Left hindlimb (tissue), 1 donor: ENCODE measurements around the gene AQP6.
A peak's percentile ranks its signal among the peaks of the same experiment; 100 is the strongest.

Experiments
- DNase-seq: peaks from one replicate; pipeline ENCODE4 v3.0.0-alpha.2; 2018

AQP6 gene

DNA sequence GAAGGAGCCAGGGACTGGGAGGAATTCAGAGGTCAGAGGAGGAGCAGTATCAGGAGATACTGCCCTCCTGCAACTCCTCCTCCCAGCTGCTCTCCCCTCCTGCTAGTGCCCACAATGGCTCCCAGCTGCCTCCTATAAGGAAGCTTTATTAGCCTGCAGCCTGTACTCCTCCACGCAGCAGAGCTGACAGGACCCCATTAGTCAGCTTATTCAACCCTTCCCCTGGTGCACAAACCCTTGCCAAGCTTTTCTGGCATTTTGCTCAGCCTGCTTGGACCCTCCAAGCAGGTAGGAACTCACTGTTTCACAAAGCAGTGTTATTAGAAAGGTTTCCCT is 29.2 kb upstream of the AQP6 start:
- no peak for DNase-seq

DNA sequence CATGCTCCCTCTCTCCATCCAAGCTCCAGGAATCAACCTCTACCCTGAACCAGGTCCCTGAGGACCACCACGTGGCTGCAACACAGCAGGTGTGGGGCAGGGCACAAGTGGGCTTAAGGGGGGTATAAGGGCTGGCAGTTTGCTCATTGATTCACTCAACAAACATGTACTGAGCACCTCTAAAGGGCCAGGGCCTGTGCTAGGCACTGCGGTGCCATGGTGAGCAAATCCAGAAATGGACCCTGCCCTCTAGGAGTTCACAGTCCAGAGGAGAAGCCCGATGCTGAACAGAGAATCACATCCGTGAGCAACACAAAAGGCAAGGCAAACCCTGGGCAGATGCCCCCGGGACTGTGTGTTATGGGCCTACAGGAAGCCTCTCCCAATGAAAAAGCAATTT is 28.7 kb upstream of the AQP6 start:
- DNase-seq, result no peak

DNA sequence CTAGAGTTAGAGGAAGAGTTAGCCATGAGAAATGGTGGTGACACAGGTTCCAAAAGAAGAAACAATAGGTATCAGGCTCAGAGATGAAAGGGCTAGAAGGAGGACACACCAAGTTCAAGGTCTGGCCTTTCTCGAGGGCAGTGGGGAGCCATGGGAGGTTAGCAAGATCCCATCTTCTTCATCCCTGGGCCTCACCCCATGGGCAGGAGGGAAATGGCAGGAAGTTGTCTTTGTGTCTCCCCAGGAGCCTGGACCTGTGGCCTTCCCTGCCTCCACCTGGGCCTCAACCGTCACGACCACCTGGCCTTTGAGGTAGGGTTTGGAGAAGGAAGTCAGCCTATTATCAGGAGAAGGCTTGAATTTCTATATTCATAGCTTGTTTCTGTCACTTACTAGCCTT is 28.0 kb upstream of the AQP6 start:
- no peak for DNase-seq

DNA sequence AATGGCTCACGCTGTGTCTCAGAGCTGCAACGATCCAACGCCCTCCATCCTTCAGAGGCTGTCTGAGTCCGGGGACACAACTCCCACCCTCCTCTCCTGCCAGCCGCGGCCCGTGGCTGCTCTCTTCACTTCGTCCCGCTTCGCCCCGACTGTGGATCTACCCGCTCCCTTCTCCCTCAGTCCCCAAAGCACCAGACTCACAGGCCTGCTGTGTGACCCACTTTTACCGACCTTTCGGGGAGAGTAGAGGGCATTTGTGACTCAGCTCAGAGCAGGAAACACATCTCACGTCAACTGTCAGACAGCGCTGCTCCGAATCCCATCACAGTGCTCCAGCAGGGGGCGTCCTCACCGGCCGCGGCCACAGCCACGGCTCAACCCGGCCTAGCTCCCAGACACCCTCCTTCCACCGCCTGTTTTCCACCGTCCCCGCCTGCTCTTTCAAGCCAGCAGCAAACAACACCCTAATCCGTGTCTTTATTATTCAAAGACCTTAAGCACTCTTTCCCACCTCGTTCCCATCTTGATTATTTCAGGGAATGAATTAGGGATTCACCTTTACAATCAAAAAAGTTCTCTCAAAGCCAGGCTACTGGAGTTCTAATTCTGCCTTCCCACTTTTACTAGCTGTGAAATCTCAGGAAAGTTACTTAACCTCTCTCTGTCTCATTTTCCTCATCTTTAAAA is 27.2 kb upstream of the AQP6 start:
- peak; percentile 78 for DNase-seq

DNA sequence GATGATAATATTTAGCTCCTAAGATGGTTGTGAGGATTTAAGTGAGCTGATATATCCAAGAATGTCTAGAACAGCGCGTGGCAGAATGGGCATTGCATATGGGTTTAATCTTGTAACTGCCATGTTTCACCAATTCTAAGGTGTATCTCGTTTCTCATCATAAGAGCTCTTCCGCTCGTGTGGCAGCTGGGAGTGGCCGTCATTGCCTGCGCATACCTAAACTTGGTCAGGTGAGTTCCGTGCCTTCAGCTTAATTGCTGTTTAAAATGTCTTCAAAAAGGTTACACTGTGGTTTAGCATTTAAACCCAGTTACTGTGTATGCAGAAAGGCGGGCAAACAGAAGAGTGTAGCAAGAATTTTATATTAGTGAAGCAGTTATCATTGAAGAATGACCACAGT is 26.7 kb upstream of the AQP6 start:
- DNase-seq, result no peak

DNA sequence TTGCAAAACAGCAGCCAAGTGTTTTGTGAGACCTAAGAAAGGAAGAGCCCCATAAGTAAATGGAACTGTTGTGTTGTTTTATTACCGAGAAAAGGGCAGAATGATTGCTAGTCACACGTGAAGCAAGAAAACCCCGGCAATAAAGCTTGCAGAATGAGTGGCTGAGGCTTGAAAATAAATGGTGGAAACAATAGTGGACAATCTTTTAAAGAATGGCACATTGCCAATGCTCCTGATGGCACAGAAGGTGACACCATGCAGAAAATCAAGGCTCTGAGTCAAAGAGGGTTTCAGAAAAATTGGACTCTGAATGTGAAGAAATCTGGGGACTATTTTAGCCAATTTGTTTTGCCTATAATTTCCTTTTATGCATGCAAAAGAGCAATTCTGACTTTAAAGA is 26.2 kb upstream of the AQP6 start:
- no peak for DNase-seq

DNA sequence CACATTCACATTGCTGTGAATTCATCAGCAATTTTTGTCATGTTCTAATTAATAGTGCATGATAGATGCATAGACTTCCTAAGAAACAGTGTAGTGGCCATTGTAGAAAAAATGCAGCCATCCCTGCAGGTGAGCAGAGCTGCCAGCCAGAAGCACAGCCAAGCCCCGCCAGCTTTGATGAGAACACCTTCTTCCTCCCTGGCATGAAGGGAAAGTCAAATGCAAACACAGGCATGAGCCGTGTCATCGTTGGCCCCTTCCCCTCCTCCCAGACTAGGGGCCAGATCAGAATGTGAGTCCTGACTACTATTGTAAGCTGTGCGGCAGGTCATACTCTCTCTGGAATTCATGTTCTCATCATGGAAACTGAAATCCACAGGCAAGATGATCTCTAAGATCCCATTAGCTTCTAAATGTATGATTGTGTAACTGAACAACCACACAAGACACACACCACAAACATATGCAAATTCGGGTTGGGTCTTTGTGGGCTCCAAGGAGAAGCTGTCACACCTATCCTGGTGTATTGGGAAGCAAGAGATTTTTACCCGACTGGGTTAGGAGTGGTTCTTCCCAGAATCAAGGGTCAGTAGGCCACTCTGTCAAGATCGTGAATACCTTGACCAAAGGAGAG is 25.0 kb upstream of the AQP6 start:
- DNase-seq, result no peak

DNA sequence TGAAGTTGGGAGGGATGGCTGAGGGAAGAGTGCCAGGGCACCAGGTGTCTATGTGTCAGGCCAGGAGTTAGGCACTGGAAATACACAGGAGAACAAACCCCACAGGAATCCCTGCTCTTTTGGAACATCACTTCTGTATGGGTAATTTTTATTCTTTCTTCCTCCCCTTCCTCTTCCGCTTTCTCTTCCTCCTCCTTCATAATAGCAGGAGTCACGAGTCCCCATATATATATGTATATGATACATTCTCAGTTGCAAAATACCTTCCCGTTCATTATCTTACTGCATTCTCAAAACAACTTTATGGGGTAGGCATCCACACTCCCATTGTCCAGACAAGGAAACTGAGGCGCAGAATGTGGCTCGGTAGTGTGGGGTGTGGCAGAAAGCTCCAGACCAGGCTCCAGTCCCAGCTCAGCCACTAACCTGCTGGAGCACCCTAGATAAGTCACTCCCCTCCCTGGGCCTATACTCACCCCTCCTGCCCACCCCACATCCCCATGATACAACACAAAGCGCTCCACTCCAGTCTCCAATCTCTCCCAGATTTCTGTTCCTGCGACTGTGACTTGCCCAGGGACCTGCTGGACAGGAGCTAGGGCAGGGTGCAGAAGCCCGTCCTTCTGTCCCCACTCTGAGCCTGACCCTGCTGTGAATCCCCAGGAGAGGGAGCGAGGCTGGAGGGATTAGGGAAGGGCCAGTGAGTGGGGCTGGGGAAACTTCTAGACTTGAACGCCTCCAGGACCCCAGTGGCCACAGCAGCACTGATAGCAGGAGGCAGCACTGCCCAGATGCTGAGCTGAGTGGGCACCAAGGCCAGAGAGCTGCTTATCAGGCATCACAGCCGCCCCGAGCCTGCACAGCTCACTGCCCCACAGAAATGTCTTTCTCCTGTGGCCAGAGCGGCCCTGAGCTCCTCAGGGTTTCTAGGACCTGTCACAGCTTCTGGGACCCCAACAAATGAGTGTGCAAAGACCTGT is 23.6 kb upstream of the AQP6 start:
- DNase-seq, result no peak

DNA sequence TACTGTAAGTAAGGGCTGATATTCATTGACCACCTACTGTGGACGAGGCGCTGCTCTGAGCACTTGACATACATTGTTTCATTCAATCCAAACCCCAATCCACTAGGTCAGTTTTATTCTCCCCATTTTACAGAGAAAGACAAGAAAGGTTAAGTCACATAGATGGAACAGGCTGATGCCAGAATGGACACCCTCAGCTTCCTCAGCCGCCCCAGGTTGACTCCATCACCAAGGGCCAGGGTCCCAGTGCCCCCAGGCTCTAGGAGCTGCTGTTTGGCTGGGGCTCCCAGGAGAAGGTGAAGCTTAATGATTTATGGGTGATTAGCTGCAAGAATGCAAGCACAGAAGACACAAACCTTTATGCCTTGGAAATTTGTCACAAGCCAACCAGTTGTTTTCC is 22.9 kb upstream of the AQP6 start:
- DNase-seq, result no peak

DNA sequence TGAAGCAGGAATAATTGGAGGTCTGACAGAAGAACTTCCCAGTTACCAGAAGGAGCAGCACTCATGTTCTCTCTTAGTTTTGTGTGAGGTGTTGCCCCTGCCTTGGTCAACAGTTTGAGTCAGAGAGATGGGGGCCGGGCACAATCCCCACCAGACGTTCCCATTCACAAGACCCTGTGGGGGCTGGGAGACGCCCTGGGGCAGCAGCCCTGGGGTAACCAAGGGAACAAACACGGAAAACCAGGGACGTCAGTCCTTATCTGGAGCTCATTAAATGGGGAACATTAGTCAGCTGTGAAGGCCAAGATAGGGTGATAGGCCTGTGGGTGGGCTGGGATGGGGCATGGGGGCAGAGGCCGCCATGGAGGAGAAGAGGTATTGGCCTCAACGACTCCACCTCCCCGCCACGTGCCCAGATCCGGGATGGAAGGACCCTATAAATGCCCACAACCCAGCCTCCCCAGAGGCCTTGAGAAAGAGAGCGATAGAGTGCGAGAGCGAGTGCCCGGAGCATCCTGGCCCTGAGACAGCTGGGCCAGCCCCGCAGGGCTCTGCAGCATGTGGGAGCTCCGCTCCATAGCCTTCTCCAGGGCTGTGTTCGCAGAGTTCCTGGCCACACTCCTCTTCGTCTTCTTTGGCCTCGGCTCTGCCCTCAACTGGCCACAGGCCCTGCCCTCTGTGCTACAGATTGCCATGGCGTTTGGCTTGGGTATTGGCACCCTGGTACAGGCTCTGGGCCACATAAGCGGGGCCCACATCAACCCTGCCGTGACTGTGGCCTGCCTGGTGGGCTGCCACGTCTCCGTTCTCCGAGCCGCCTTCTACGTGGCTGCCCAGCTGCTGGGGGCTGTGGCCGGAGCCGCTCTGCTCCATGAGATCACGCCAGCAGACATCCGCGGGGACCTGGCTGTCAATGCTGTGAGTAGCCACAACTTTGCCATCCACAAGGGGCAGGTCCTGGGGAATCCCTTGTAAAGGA is 22.2 kb upstream of the AQP6 start, which contains the start of gene AQP2:
Gene AQP2 (plus strand): TSS at position 465 of the 979 bp plus-strand sequence. CDS start 94 bp downstream, at position 559.
- no peak for DNase-seq

DNA sequence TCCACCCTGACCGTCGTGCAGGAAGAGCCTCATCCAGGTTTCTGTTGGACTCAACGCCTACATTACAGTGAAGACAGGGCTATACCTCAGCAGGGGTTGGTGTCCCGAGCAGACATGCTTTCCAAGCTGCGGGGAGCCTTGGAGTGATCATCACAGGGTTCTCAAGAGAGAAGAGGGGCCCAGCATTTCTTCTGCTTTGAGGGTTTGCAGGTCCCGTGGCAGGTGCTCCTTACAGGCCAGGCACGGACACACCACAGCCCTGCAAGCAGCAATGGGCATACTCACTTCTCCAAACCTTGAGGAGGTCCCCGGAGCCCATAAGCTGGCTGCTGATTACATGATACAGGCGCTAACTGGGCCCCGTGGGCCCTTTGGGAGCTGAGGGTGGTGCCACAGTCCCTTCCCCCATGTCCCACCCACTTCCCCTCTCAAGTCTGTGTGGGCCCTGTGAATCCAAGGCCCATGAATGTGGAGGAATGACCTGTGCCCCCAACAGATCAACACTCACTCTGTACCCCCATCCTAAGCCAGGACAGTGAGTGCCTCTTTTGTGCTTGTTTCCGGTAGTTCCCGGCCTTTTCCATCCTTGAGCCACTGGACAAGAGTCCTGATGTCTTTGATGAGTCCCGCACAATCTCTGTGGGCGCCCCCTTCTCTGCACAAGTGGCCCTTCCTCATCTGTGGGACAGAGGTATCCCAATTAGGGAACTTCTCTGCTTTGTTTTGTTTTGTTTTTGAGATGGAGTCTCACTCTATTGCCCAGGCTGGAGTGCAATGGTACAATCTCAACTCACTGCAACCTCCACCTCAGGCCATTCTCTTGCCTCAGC is 21.1 kb upstream of the AQP6 start:
- DNase-seq, result peak; percentile 16

DNA sequence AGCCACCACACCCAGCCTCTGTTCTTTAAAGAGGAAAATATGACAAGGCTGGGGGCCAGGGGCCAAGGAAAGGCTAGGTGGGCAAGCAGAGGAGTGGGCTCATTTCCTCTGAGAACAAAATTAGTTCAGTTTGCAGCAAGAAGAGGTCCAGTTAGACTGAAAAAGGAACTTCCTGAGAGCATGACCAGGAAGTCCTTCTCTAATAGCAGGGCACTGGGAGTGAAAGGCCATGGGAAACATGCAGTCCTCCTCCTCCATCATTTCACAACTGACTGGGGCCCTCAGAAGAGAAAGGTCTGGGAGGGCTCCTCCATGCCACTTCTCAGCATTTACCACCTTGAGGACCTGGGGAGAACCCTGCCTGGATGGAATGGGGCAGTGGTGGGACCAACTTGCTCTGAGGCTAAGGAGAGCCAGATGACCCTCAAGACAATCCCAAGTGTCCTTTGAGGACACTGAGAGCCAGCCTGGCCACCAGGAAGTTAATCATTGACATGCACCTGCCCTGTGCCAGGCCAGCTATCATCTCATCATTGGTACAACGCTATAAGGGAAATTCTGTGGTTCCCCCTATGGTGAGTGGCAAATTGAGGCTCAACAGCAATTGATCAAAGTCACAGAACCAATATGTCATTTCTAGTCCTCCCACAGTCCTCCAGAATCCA is 20.2 kb upstream of the AQP6 start:
- DNase-seq, result peak; percentile 3

DNA sequence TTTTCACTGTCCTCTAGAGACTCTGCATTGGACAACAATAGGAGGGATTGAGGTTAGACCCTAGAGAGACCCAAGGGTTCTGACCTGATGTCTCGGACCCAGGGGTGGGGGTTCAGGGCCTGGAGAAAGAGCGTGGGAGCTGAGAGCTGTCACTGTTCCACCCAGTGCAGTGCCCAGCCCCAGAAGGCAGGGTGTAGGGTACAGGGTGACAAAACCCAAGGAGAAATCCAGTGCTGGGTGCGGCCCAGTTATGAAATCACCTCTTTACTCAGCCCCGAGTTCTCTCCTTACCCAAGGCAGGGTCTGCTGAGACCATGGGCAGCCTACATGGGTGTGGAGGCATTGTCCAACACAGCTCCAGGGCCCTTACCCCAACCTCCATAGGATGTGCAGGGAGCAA is 19.6 kb upstream of the AQP6 start:
- DNase-seq, result peak; percentile 20

DNA sequence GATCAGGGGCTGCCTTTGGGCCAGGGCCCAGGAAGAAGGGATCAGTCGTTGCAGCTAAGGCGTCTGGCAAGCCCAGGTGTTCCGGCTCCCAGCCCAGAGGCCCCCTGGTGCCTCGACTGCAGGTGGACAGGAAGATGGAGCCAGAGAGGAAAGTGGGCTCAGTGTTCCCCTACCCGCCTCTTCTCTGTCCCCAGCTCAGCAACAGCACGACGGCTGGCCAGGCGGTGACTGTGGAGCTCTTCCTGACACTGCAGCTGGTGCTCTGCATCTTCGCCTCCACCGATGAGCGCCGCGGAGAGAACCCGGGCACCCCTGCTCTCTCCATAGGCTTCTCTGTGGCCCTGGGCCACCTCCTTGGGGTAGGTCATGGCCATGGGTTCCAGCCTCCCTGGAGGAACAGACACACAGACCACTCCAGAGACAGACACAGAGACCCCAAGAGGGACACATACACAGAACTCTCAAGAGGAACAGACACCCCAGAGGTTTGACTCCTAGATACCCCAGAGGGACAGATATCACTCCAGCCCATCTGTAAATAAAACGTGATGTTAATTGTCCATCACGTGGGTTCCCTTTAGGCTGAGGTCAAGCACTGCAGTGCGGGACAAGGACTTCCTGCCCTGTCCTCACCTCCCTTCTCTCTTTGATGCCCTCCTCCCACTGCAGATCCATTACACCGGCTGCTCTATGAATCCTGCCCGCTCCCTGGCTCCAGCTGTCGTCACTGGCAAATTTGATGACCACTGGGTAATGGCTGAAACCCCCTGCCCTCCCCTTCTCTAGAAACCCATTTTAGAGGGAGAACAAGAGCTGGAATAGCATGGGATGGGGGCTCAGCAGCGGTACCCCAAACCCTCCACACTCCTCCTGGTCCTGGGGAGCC is 18.5 kb upstream of the AQP6 start:
- DNase-seq, result peak; percentile 20

DNA sequence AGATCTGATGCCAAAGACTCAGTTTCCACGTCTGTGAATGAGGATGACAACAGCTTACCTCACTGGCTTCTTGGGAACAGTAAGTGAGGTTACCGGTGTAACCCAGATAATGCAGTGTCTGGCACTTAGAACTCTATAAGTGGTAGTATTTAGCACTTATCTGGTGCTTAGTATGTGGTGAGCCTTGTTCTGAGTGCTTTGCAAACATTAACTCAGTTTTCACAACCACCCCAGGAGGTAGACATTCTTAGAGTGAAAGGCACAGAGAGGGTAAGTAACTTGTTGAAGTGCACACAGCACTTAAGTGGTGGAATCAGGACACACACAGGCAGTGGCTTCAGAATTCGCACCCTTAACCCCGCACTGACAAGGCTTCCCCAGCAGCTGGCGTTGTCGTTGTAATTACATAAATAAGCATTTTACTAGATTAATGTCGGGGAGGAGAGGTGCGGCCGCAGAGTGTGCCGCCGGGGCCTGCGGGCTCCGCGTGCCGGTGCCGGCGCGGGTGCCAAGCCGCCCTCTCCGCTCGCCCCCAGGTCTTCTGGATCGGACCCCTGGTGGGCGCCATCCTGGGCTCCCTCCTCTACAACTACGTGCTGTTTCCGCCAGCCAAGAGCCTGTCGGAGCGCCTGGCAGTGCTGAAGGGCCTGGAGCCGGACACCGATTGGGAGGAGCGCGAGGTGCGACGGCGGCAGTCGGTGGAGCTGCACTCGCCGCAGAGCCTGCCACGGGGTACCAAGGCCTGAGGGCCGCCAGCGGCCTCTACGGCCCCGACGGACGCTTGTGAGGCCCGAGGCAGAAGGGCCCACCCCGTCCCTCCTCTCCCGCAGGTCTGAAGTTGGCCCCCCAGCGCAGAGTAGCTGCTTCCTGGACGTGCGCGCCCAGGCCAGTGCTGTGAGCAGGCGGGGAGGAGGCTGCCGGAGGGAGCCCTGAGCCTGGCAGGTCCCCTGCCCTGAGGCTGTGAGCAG is 17.6 kb upstream of the AQP6 start:
- DNase-seq, result no peak

DNA sequence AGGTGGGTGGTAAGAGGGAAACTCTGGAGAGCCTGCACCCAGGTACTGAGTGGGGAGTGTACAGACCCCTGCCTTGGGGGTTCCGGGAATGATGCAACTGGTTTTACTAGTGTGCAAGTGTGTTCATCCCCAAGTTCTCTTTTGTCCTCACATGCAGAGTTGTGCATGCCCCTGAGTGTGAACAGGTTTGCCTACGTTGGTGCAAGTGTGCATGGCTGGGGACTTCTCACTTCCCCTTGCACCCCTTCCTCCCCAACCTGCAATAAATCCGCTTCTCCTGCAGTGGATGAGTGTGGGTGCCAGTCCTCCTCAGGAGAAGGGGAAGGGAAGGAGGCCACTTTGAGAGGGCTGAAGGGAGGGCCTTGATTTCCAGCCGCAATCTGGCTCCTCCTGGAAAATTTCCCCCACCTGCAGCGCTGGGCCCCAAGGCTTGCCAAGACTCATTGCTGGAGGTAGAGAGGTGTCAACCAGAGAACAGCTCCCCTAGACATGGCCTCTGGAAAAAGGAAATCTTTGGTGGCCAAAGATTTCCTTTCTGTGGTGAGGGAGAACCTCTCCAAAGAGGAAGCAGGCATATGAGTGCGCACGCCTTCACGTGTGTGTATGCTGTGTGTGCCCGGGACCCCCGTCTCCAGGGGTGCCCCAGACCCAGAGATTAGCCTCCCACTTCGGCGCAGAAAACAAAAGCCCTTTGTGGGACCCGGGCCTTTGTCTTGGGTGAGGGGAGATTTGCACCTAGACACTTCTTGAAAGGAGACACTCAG is 16.7 kb upstream of the AQP6 start:
- peak; percentile 21 for DNase-seq

DNA sequence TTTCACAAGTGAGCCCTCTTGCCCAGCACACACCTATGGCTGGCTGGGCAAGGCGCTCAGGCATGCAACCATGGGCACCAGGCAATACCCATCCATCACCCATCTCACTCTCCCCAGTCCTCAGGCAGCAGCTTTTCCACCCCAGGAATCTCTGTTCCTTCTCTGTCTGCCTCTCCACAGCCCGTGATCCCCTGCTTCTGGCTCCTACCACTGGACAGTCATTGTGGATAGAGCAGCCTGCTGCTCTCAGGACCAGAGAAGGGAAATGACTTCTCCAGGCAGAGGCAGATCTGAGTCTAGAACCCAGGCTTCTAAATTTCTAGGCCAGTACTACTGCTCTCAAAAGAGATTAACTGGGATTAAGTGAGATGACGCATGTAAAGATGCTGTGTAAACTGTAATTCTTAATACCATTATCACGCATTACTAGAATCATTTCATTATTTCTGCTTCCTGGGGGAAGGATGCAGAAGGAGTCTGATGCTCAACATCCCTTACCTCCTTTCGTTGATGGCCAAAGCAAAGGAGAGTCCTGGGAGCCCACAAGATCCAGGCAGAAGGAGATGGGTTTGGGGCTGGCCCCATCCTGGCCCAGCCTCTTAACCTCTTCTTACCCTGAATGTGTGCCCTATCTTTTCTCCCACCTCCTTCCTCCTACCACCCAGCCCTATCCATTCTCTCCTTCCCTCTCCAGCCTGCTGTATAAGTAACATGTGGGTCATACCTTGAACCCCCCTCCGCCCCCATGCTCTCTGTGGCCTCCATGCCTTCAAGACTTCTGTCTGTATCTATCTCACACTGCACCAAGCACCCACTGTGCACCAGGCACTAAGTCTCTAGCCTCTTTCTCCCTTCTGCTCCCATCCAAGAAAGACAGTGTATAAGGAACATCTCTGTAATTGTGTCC is 15.8 kb upstream of the AQP6 start:
- peak; percentile 0 for DNase-seq
